GM12878 (cell line): ENCODE results near the gene CYP26C1. TPM values are rescaled to one million over a fixed set of nuclear protein-coding genes. Genes with fewer than 3 reads are reported as not detected.
A peak's percentile ranks its signal among the peaks of the same experiment; 100 is the strongest.

Experiments
- ATAC-seq: fragments of 200-7000 bp; cut with Tn5 transposase; 3 replicates; pipeline ENCODE4 v1.9.1; 2020; ENCODE audit warnings: mild to moderate bottlenecking, moderate library complexity
- BruUV-seq: library from RNA; stranded (reverse); fragments of 400-500 nt; replicated peaks from 2 replicates; lab custom pipeline; 2021; lab: Mats Ljungman, UMichigan
- CTCF ChIA-PET: fragments of 300-600 bp; sonication (Branson Sonifier 250); formaldehyde crosslinking; extraction: SDS; loops from one replicate; lab custom pipeline; 2021; ENCODE audit warnings: inconsistent platforms; lab: Yijun Ruan, JAX
- POLR2A ChIA-PET: fragments of 350-600 bp; formaldehyde crosslinking; extraction: SDS; loops from one replicate; lab custom pipeline; 2021; ENCODE audit warnings: inconsistent platforms; lab: Charles Lee
- RAD21 ChIA-PET: fragments of 300-600 bp; sonication (Branson Sonifier 250); formaldehyde crosslinking; loops from one replicate; lab custom pipeline; 2023; ENCODE audit warnings: antibody characterized with exemption; ENCODE audit not compliant: unreplicated experiment; lab: Charles Lee
- SMC1A ChIA-PET: fragments of 300-600 bp; sonication (Branson Sonifier 250); formaldehyde crosslinking; loops from one replicate; lab custom pipeline; 2023; ENCODE audit not compliant: unreplicated experiment, uncharacterized antibody; lab: Charles Lee
- DNase-seq: peaks from one replicate; pipeline ENCODE4 v3.0.0-alpha.2; 2011; ENCODE audit warnings: low read depth, low spot score
- FAIRE-seq: peaks from 3 replicates; lab custom pipeline; 2011; peaks lifted over from hg19 to GRCh38; lab: Jason Lieb, UNC
- H2AFZ ChIP-seq: 2 replicates; pipeline ENCODE4 v1.6.0; 2011; ENCODE audit warnings: low read depth, low read length, control low read depth; ENCODE audit not compliant: control insufficient read depth
- H3K27ac ChIP-seq: 2 replicates; pipeline ENCODE4 v1.5.1; 2011; ENCODE audit warnings: control low read depth; ENCODE audit not compliant: control insufficient read depth, insufficient read depth
- H3K27me3 ChIP-seq, 2 experiments: replicated peaks in 1 of 2; 2 replicates each; pipeline versions ENCODE4 v1.6.0 to v1.6.1; 2011; ENCODE audit warnings: low read length in 1 of 2; ENCODE audit not compliant: control insufficient read depth in 2 of 2, insufficient read depth in 2 of 2
- H3K36me3 ChIP-seq, 2 experiments: 2 replicates each; pipeline ENCODE4 v1.5.1; 2011; ENCODE audit warnings: low read length in 1 of 2; ENCODE audit not compliant: control insufficient read depth in 2 of 2, insufficient read depth in 2 of 2
- H3K4me1 ChIP-seq: 2 replicates; pipeline ENCODE4 v1.6.1; 2011; ENCODE audit warnings: mild to moderate bottlenecking, low read length, moderate library complexity, mixed read lengths; ENCODE audit not compliant: control insufficient read depth, insufficient read depth
- H3K4me2 ChIP-seq: 2 replicates; pipeline ENCODE4 v1.6.0; 2011; ENCODE audit warnings: control low read depth; ENCODE audit not compliant: control insufficient read depth, insufficient read depth
- H3K4me3 ChIP-seq: fragments of 200-600 bp; sonication (generic); 2 replicates; pipeline ENCODE4 v1.5.1; 2016
- H3K79me2 ChIP-seq: 2 replicates; pipeline ENCODE4 v1.6.0; 2011; ENCODE audit warnings: low read length; ENCODE audit not compliant: control insufficient read depth, insufficient read depth
- H3K9ac ChIP-seq: 2 replicates; pipeline ENCODE4 v1.8.0; 2011; ENCODE audit warnings: low read length, control low read depth, mixed read lengths; ENCODE audit not compliant: control insufficient read depth, insufficient read depth
- H3K9me3 ChIP-seq: replicated peaks from 3 replicates; pipeline ENCODE4 v1.5.1; 2011; ENCODE audit warnings: mild to moderate bottlenecking, low read length; ENCODE audit not compliant: control insufficient read depth, insufficient read depth
- H4K20me1 ChIP-seq: 2 replicates; pipeline ENCODE4 v1.6.0; 2011; ENCODE audit not compliant: control insufficient read depth, insufficient read depth
- FOS ChIP-seq: IDR thresholded peaks from 3 replicates; pipeline ENCODE4 v1.6.1; 2011; ENCODE audit warnings: borderline replicate concordance; ENCODE audit not compliant: insufficient read length; ENCODE audit errors: extremely low read depth
- HDAC2 ChIP-seq: fragments of 200-600 bp; sonication (generic); IDR thresholded peaks from 2 replicates; pipeline ENCODE4 v1.6.1; 2017
- HDAC6 ChIP-seq: fragments of 200-600 bp; sonication (generic); IDR thresholded peaks from one replicate; pipeline ENCODE4 v1.8.0; 2017; ENCODE audit warnings: antibody characterized with exemption; ENCODE audit not compliant: unreplicated experiment
- IKZF1 ChIP-seq: fragments of 450-650 bp; conservative IDR thresholded peaks from 2 replicates; pipeline ENCODE4 v1.6.1; 2017; ENCODE audit warnings: antibody characterized with exemption, mild to moderate bottlenecking
- MXI1 ChIP-seq: fragments of 150-350 bp; IDR thresholded peaks from 2 replicates; pipeline ENCODE4 v1.6.1; 2011; ENCODE audit warnings: low read depth, mild to moderate bottlenecking, inconsistent platforms, low read length, improper control_type of control experiment
- MYC ChIP-seq: IDR thresholded peaks from 2 replicates; pipeline ENCODE4 v1.6.1; 2011; ENCODE audit warnings: mild to moderate bottlenecking, low read length, moderate library complexity, inconsistent platforms; ENCODE audit not compliant: insufficient read depth, insufficient replicate concordance, insufficient read length, severe bottlenecking
- NFIC ChIP-seq: IDR thresholded peaks from 2 replicates; pipeline ENCODE4 v1.6.1; 2012; ENCODE audit warnings: low read depth, mild to moderate bottlenecking, inconsistent platforms, low read length, moderate library complexity
- NFXL1 ChIP-seq: fragments of 450-650 bp; IDR thresholded peaks from 2 replicates; pipeline ENCODE4 v1.6.1; 2017; ENCODE audit warnings: antibody characterized with exemption, mild to moderate bottlenecking, borderline replicate concordance
- PAX8 ChIP-seq: fragments of 450-650 bp; IDR thresholded peaks from 2 replicates; pipeline ENCODE4 v1.6.1; 2017; ENCODE audit warnings: mild to moderate bottlenecking, moderate library complexity
- RELA ChIP-seq: fragments of 450-650 bp; IDR thresholded peaks from 2 replicates; pipeline ENCODE4 v1.8.0; 2014; ENCODE audit warnings: borderline replicate concordance; ENCODE audit not compliant: partially characterized antibody
- RUNX3 ChIP-seq: IDR thresholded peaks from 2 replicates; pipeline ENCODE4 v1.6.1; 2012; ENCODE audit warnings: low read length, inconsistent platforms
- SMC3 ChIP-seq: IDR thresholded peaks from 2 replicates; pipeline ENCODE4 v1.6.1; 2011; ENCODE audit warnings: low read length, improper control_type of control experiment, borderline replicate concordance
- ZBED1 ChIP-seq: IDR thresholded peaks from 2 replicates; pipeline ENCODE4 v1.6.1; 2016; ENCODE audit warnings: borderline replicate concordance
- ZNF217 ChIP-seq: fragments of 450-650 bp; IDR thresholded peaks from 2 replicates; pipeline ENCODE4 v1.6.1; 2017; ENCODE audit warnings: antibody characterized with exemption, mild to moderate bottlenecking
- ZSCAN29 ChIP-seq: fragments of 450-650 bp; IDR thresholded peaks from 2 replicates; pipeline ENCODE4 v1.6.1; 2017; ENCODE audit warnings: mild to moderate bottlenecking, moderate library complexity
- WGBS: methylation state at CpG from one replicate; pipeline ENCODE4 v1.1.6; 2016; ENCODE audit warnings: low lambda C conversion rate; ENCODE audit not compliant: insufficient replicate concordance, insufficient coverage; ENCODE audit errors: missing lambda C conversion rate; 5-methylcytosine and 5-hydroxymethylcytosine counted together
- in situ Hi-C: fragments of 300-500 bp; cut with MboI; formaldehyde crosslinking; loops from 9 replicates; pipeline ENCODE4 v1.14.3; 2018; ENCODE audit warnings: mixed read lengths
- intact Hi-C: fragments of 100-400 bp; cut with micrococcal nuclease; formaldehyde crosslinking; loops from one replicate; pipeline ENCODE4 v1.14.2; 2022; ENCODE audit not compliant: unreplicated experiment
- polyA plus RNA-seq, 11 experiments: library from polyadenylated mRNA; depleted of rRNA in 4 of 11; unstranded in 6 of 11; stranded (reverse) in 5 of 11; fragments of >200 nt; fragmentation: Nextera tagmentation in 4 of 11; fragmentation: Illumina TruSeq in 1 of 11; extraction: Ambion mirVana in 4 of 11; extraction: Trizol in 1 of 11; gene quantifications; 1 replicate in 1 of 11; 2 replicates in 10 of 11; pipeline versions ENCODE4 v1.2.1 to v1.2.3, GENCODE V29; 2011 to 2016; ENCODE audit warnings: inconsistent platforms in 2 of 11, missing spikeins in 2 of 11, low read depth in 1 of 11
- total RNA-seq, 4 experiments: library from RNA; depleted of rRNA in 3 of 4; stranded (reverse); fragments of >200 nt in 3 of 4; fragmentation: Illumina TruSeq in 1 of 4; extraction: Trizol in 1 of 4; gene quantifications; 2 replicates each; pipeline versions ENCODE4 v1.2.1 to v1.2.3, GENCODE V29; 2013 to 2021
- TF ChIP-seq, protein P1 (sequence below): IDR thresholded peaks from 2 replicates; pipeline ENCODE4 v1.6.1; 2012; ENCODE audit warnings: low read length, inconsistent platforms
- TF ChIP-seq, protein P2 (sequence below): fragments of 450-650 bp; IDR thresholded peaks from 2 replicates; pipeline ENCODE4 v1.6.1; 2016; ENCODE audit warnings: mild to moderate bottlenecking, moderate library complexity, borderline replicate concordance
- TF ChIP-seq, protein P3 (sequence below): IDR thresholded peaks from 2 replicates; pipeline ENCODE4 v1.6.1; 2011; ENCODE audit warnings: low read depth, mild to moderate bottlenecking, low read length, moderate library complexity, borderline replicate concordance; ENCODE audit errors: extremely low read depth

Gene CYP26C1
- total and polyA plus RNA-seq, 10 of the 15 experiments (the other 5 are each of a cell fraction or from before 2014, with no cell fraction given) = under 0.01 to 0.08 TPM; not detected in 8

DNA sequence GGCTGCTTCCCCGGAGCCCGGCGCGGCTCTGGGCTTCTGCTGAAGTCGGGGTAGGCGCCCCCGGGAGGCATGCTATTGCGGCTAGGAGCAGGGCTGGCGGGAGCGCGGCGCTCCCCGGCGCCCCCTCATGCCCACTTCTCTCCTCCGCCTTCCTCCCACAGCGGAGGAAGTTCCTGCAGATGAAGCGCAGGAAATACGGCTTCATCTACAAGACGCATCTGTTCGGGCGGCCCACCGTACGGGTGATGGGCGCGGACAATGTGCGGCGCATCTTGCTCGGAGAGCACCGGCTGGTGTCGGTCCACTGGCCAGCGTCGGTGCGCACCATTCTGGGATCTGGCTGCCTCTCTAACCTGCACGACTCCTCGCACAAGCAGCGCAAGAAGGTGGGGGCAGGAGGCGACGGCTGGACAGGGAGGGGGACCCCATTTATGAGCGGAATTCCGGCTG lies 13.6 kb downstream of the CYP26C1 start:
- Histone ChIP-seq H2AFZ (no peak overlapping the region), H3K27ac (no peak overlapping the region), H3K27me3 (peaks cover 28 to 32% of the 10 kb centered on the region in 2 experiments; a peak in 3 of 4 replicates), H3K79me2 (no peaks in the 10 kb centered on the region), H3K4me3 (peak overlapping the region; percentile 27; the same call in 1 of the 2 replicates), H3K9ac (no peak overlapping the region)
- intact Hi-C loops = loop anchor here (10.0 kb wide), 2 partner anchors 189 to 431 kb away; no protein-coding TSS in a partner anchor
- 2% methylated on average over 40 of the region's 40 CpGs for WGBS
- no peak for FAIRE-seq
- RAD21 ChIA-PET = no interaction called here
- no peak for TF ChIP-seq HDAC6
- TF ChIP-seq RELA = no peak
- no peak for TF ChIP-seq RUNX3
- no peak for TF ChIP-seq ZBED1
- no peak for TF ChIP-seq SMC3
- no peak for TF ChIP-seq ZSCAN29
- TF ChIP-seq, protein P1, sequence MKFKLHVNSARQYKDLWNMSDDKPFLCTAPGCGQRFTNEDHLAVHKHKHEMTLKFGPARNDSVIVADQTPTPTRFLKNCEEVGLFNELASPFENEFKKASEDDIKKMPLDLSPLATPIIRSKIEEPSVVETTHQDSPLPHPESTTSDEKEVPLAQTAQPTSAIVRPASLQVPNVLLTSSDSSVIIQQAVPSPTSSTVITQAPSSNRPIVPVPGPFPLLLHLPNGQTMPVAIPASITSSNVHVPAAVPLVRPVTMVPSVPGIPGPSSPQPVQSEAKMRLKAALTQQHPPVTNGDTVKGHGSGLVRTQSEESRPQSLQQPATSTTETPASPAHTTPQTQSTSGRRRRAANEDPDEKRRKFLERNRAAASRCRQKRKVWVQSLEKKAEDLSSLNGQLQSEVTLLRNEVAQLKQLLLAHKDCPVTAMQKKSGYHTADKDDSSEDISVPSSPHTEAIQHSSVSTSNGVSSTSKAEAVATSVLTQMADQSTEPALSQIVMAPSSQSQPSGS = no peak
- TF ChIP-seq FOS = no peak
- TF ChIP-seq IKZF1 = no peak
- TF ChIP-seq, protein P2, sequence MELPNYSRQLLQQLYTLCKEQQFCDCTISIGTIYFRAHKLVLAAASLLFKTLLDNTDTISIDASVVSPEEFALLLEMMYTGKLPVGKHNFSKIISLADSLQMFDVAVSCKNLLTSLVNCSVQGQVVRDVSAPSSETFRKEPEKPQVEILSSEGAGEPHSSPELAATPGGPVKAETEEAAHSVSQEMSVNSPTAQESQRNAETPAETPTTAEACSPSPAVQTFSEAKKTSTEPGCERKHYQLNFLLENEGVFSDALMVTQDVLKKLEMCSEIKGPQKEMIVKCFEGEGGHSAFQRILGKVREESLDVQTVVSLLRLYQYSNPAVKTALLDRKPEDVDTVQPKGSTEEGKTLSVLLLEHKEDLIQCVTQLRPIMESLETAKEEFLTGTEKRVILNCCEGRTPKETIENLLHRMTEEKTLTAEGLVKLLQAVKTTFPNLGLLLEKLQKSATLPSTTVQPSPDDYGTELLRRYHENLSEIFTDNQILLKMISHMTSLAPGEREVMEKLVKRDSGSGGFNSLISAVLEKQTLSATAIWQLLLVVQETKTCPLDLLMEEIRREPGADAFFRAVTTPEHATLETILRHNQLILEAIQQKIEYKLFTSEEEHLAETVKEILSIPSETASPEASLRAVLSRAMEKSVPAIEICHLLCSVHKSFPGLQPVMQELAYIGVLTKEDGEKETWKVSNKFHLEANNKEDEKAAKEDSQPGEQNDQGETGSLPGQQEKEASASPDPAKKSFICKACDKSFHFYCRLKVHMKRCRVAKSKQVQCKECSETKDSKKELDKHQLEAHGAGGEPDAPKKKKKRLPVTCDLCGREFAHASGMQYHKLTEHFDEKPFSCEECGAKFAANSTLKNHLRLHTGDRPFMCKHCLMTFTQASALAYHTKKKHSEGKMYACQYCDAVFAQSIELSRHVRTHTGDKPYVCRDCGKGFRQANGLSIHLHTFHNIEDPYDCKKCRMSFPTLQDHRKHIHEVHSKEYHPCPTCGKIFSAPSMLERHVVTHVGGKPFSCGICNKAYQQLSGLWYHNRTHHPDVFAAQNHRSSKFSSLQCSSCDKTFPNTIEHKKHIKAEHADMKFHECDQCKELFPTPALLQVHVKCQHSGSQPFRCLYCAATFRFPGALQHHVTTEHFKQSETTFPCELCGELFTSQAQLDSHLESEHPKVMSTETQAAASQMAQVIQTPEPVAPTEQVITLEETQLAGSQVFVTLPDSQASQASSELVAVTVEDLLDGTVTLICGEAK = no peak
- no peak for TF ChIP-seq HDAC2
- no peak for TF ChIP-seq MYC
- no peak for TF ChIP-seq PAX8
- no peak for TF ChIP-seq NFIC
- TF ChIP-seq NFXL1 = no peak
- TF ChIP-seq, protein P3, sequence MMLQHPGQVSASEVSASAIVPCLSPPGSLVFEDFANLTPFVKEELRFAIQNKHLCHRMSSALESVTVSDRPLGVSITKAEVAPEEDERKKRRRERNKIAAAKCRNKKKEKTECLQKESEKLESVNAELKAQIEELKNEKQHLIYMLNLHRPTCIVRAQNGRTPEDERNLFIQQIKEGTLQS = no peak
- no peak for TF ChIP-seq MXI1
- no peak for TF ChIP-seq ZNF217
- TF ChIP-seq, all 136 proteins: peak for 0
- ChIA-PET POLR2A (no interaction called here), CTCF (interaction anchor here (1.7 kb wide), 1 partner anchor 11 kb away, joined by 4 read pairs; no protein-coding TSS in a partner anchor), SMC1A (no interaction called here)
- DNase-seq = no peak
- peak overlapping the region; percentile 69; the same call in 1 of the 2 replicates for H3K4me2 ChIP-seq
- in situ Hi-C loops = no loop called here
- H3K36me3 ChIP-seq = no peaks in the 10 kb centered on the region
- H3K4me1 ChIP-seq = peaks cover 18% of the 10 kb centered on the region
- peak; percentile 26 for ATAC-seq
- BruUV-seq = no TSS peak
- no peaks in the 10 kb centered on the region for H3K9me3 ChIP-seq
- no peaks in the 10 kb centered on the region; the same call in 1 of the 2 replicates for H4K20me1 ChIP-seq
